GM23338 (cell line): ENCODE results near the gene LTBP2.

Experiments
- CREB1 ChIP-seq: fragments of 250-450 bp; sonication (Bioruptor Pico); IDR thresholded peaks from 2 replicates; pipeline ENCODE4 v1.5.0; 2020; ENCODE audit warnings: low read depth, mild to moderate bottlenecking, moderate library complexity
- EZH2 ChIP-seq: fragments of 200-600 bp; sonication (generic); IDR thresholded peaks from one replicate; pipeline ENCODE4 v1.8.0; 2017; ENCODE audit warnings: antibody characterized with exemption, mild to moderate bottlenecking, low read depth; ENCODE audit not compliant: unreplicated experiment
- EZH2phosphoT487 ChIP-seq: fragments of 200-600 bp; sonication (generic); IDR thresholded peaks from one replicate; pipeline ENCODE4 v1.8.1; 2018; ENCODE audit warnings: antibody characterized with exemption; ENCODE audit not compliant: unreplicated experiment
- JUNB ChIP-seq: IDR thresholded peaks from one replicate; pipeline ENCODE4 v1.6.1; 2016; ENCODE audit warnings: antibody characterized with exemption; ENCODE audit not compliant: unreplicated experiment
- NANOG ChIP-seq: IDR thresholded peaks from 2 replicates; pipeline ENCODE4 v1.6.1; 2016; ENCODE audit warnings: antibody characterized with exemption, borderline replicate concordance
- POLR2AphosphoS5 ChIP-seq: IDR thresholded peaks from 2 replicates; pipeline ENCODE4 v1.6.1; 2016; ENCODE audit warnings: antibody characterized with exemption, low read depth
- REST ChIP-seq: IDR thresholded peaks from one replicate; pipeline ENCODE4 v1.6.1; 2018; ENCODE audit warnings: antibody characterized with exemption; ENCODE audit not compliant: unreplicated experiment
- ZNF331 ChIP-seq: fragments of 250-450 bp; sonication (Bioruptor Pico); IDR thresholded peaks from 2 replicates; pipeline ENCODE4 v1.5.0; 2020; ENCODE audit warnings: low read depth, mild to moderate bottlenecking, moderate library complexity
- TF ChIP-seq, protein P1 (sequence below), 2 experiments: fragments of 200-600 bp in 1 of 2; sonication (generic) in 1 of 2; conservative IDR thresholded peaks; 2 replicates each; pipeline versions ENCODE4 v1.5.1 to v1.6.1; 2016 to 2017; ENCODE audit warnings: antibody characterized with exemption in 2 of 2, low read depth in 2 of 2, mild to moderate bottlenecking in 2 of 2, moderate library complexity in 1 of 2
- TF ChIP-seq, protein P2 (sequence below): fragments of 250-450 bp; sonication (Bioruptor Pico); IDR thresholded peaks from 2 replicates; pipeline ENCODE4 v1.5.0; 2020; ENCODE audit warnings: mild to moderate bottlenecking, moderate library complexity

DNA sequence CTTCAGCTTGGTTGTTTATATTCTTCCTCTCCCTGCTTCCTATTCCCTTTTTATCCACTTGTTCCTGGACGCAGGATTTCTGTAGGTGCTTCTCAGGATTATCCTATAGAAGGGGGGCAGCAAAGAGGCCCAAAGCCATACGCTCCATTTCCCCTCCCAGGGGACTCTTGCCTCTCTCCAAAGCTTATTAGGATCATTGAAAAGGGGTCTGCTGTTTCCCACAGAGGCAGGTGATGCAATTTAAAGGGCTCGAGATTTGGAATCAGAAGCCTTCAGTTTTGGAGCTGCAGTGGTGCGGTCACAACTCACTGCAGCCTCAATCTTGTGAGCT is 154.5 kb downstream of the LTBP2 start:
- TF ChIP-seq EZH2, result no peak
- no peak for TF ChIP-seq REST
- TF ChIP-seq, protein P1, sequence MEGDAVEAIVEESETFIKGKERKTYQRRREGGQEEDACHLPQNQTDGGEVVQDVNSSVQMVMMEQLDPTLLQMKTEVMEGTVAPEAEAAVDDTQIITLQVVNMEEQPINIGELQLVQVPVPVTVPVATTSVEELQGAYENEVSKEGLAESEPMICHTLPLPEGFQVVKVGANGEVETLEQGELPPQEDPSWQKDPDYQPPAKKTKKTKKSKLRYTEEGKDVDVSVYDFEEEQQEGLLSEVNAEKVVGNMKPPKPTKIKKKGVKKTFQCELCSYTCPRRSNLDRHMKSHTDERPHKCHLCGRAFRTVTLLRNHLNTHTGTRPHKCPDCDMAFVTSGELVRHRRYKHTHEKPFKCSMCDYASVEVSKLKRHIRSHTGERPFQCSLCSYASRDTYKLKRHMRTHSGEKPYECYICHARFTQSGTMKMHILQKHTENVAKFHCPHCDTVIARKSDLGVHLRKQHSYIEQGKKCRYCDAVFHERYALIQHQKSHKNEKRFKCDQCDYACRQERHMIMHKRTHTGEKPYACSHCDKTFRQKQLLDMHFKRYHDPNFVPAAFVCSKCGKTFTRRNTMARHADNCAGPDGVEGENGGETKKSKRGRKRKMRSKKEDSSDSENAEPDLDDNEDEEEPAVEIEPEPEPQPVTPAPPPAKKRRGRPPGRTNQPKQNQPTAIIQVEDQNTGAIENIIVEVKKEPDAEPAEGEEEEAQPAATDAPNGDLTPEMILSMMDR (conservative IDR thresholded peaks at IDR 0.05; ENCODE audit: low read depth in 2 of 2), result no peak
- no peak for TF ChIP-seq EZH2phosphoT487
- TF ChIP-seq CREB1 (CRISPR knock-in tag), result no peak
- TF ChIP-seq JUNB, result no peak
- no peak for TF ChIP-seq POLR2AphosphoS5
- TF ChIP-seq, protein P2, sequence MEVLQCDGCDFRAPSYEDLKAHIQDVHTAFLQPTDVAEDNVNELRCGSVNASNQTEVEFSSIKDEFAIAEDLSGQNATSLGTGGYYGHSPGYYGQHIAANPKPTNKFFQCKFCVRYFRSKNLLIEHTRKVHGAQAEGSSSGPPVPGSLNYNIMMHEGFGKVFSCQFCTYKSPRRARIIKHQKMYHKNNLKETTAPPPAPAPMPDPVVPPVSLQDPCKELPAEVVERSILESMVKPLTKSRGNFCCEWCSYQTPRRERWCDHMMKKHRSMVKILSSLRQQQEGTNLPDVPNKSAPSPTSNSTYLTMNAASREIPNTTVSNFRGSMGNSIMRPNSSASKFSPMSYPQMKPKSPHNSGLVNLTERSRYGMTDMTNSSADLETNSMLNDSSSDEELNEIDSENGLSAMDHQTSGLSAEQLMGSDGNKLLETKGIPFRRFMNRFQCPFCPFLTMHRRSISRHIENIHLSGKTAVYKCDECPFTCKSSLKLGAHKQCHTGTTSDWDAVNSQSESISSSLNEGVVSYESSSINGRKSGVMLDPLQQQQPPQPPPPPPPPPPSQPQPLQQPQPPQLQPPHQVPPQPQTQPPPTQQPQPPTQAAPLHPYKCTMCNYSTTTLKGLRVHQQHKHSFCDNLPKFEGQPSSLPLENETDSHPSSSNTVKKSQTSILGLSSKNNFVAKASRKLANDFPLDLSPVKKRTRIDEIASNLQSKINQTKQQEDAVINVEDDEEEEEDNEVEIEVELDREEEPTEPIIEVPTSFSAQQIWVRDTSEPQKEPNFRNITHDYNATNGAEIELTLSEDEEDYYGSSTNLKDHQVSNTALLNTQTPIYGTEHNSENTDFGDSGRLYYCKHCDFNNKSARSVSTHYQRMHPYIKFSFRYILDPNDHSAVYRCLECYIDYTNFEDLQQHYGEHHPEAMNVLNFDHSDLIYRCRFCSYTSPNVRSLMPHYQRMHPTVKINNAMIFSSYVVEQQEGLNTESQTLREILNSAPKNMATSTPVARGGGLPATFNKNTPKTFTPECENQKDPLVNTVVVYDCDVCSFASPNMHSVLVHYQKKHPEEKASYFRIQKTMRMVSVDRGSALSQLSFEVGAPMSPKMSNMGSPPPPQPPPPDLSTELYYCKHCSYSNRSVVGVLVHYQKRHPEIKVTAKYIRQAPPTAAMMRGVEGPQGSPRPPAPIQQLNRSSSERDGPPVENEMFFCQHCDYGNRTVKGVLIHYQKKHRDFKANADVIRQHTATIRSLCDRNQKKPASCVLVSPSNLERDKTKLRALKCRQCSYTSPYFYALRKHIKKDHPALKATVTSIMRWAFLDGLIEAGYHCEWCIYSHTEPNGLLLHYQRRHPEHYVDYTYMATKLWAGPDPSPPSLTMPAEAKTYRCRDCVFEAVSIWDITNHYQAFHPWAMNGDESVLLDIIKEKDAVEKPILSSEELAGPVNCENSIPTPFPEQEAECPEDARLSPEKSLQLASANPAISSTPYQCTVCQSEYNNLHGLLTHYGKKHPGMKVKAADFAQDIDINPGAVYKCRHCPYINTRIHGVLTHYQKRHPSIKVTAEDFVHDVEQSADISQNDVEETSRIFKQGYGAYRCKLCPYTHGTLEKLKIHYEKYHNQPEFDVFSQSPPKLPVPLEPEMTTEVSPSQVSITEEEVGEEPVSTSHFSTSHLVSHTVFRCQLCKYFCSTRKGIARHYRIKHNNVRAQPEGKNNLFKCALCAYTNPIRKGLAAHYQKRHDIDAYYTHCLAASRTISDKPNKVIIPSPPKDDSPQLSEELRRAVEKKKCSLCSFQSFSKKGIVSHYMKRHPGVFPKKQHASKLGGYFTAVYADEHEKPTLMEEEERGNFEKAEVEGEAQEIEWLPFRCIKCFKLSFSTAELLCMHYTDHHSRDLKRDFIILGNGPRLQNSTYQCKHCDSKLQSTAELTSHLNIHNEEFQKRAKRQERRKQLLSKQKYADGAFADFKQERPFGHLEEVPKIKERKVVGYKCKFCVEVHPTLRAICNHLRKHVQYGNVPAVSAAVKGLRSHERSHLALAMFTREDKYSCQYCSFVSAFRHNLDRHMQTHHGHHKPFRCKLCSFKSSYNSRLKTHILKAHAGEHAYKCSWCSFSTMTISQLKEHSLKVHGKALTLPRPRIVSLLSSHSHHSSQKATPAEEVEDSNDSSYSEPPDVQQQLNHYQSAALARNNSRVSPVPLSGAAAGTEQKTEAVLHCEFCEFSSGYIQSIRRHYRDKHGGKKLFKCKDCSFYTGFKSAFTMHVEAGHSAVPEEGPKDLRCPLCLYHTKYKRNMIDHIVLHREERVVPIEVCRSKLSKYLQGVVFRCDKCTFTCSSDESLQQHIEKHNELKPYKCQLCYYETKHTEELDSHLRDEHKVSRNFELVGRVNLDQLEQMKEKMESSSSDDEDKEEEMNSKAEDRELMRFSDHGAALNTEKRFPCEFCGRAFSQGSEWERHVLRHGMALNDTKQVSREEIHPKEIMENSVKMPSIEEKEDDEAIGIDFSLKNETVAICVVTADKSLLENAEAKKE (CRISPR knock-in tag), result no peak
- TF ChIP-seq NANOG, result no peak
- no peak for TF ChIP-seq ZNF331 (CRISPR knock-in tag)
